ENCODE data around the gene GDPD4.

- peak; percentile 96 for TF ChIP-seq CTCF (conservative IDR thresholded peaks at IDR 0.05)
- no peak for TF ChIP-seq ZFX (IDR thresholded peaks at IDR 0.05)
Observed at GRCh38 chr11:77187776-77188632, 113.5 kb downstream of the GDPD4 start.
